ENCODE results near the gene RYR3.

Gene RYR3

DNA sequence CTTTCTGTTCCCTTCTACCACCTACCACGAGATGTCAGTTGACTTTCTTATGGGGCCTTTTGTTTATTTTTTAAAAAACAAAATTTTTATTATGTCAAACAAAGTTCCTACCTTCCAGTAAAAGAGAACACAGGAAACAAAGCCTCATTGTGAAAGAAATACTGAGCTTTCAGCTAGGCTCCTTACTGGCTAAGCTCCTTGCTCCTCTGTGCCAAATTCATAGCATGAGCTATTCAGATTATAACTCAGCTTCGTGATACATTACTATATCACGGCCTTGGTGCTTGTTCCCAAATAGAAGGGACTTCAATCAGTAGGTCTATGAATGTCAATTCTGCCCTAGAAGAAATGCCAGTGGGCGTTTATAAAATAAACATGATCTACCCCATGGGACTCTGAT lies 511.7 kb downstream of the RYR3 start:
- DNase-seq (ENCODE audit: low read depth in 3 of 3, low spot score in 1 of 3), result no peak

DNA sequence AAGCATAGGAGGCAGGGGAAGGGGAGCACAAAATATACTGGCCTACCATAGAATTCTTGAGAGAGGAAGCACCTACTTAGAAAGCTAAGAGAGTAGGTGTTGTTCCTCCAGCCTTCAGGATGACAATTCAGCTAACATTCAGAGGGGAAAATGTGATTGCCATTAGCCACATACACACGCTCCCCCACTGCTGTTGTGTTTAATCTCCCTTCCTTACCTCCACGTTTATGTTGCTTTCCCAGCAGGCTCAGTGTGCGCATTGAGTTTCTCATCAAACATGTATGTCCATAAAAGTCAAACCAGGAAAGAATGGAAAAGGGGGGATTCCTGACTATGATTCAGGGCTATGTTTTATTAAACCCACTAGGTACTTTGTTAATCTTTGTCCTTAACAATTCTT lies 512.4 kb downstream of the RYR3 start:
- no peak for DNase-seq (ENCODE audit: low read depth in 3 of 3, low spot score in 1 of 3)

GRCh38 chr15:33825453-33825852 lies 514.7 kb downstream of the RYR3 start:
- no peak for DNase-seq (ENCODE audit: low read depth in 3 of 3, low spot score in 1 of 3)

GRCh38 chr15:33826201-33826600 lies 515.4 kb downstream of the RYR3 start:
- no peak for DNase-seq (ENCODE audit: low read depth in 3 of 3, low spot score in 1 of 3)

DNA sequence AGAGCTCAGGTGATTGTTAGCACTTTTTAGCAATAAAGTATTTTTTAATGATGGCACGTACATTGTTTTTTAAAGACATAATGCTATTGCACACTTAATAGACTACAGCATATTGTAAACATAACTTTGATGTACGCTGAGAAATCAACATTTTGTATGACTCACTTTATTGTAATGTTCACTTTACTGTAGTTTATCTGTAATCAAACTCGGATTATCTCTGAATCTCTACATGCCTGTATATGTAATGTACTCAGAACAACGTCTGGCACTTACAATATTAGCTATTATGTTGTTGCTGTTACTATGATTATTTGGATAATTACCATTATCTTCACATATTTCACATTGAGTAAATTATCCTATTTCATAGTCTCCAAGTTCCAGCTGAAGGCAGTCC lies 519.6 kb downstream of the RYR3 start:
- DNase-seq (ENCODE audit: low read depth in 3 of 3, low spot score in 1 of 3), result no peak

GRCh38 chr15:33831646-33832045 lies 520.9 kb downstream of the RYR3 start:
- DNase-seq (ENCODE audit: low read depth in 3 of 3, low spot score in 1 of 3), result no peak

- DNase-seq (ENCODE audit: low read depth in 3 of 3, low spot score in 1 of 3), result no peak
Measured at GRCh38 chr15:33834892-33835743, 524.4 kb downstream of the RYR3 start.

DNA sequence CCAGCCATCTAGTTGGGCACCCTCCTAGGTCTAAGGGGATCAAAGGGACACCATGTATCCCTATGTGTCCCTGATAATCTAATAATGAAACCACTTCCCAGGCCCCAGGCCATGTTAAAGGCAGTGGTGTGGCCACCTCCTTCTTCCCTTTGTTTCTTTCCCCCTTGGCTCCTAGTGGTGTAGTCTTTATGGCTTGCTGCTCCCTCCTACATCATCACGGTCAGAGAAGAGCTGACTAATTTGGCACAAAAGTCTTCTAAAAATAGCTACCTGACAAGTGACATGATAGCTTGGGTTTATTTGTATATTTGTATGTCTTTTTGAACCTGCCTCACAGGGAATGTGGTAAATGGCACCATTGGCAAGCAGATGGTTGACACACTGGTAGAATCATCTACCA lies 526.5 kb downstream of the RYR3 start:
- no peak for DNase-seq (ENCODE audit: low read depth in 3 of 3, low spot score in 1 of 3)

DNA sequence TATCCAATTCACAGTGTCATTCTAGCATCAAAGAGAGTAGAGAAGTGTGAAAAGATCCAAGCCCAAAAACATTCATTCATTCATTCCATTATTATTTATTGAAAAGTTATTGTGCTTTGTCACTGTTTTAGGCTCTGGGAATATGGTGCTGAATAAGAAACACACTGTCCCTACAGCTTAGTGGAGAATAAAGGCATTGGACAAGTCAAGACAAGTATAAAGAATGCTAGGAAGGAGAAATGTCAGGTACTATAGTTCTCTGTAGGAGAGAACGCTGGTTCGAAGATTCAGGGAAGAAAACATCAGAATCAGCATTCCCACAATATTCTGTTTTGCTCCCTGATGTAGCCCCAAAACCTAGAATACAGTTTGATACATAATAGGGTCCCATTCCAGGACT lies 528.8 kb downstream of the RYR3 start:
- DNase-seq (ENCODE audit: low read depth in 3 of 3, low spot score in 1 of 3), result no peak

GRCh38 chr15:33840615-33841014 lies 529.8 kb downstream of the RYR3 start:
- DNase-seq (ENCODE audit: low read depth in 3 of 3, low spot score in 1 of 3), result no peak

GRCh38 chr15:33844186-33844585 lies 533.4 kb downstream of the RYR3 start:
- DNase-seq (ENCODE audit: low read depth in 3 of 3, low spot score in 1 of 3), result no peak

- DNase-seq (ENCODE audit: low read depth in 3 of 3, low spot score in 1 of 3), result no peak
Measured at GRCh38 chr15:33844597-33844996, 533.8 kb downstream of the RYR3 start.

- no peak for DNase-seq (ENCODE audit: low read depth in 3 of 3, low spot score in 1 of 3)
Measured at GRCh38 chr15:33846142-33846541, 535.4 kb downstream of the RYR3 start.

GRCh38 chr15:33846862-33847261 lies 536.1 kb downstream of the RYR3 start:
- no peak for DNase-seq (ENCODE audit: low read depth in 3 of 3, low spot score in 1 of 3)

DNA sequence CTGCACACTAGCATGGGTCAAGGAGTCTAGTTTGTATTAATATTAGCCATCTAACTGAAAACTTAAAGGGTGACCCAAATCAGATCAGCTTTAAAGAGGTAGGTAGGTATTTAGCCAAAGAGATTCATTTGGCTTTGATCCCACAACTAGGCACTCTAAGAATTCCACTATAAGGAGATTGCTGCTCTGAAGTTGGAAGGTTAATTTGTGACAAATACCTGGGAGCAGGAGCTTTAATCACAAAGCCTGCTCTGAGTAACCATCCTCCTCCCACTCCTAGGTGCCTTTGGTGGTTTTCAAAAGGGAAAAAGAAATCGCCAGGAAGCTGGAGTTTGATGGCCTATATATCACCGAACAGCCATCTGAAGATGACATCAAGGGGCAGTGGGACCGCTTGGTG lies 537.2 kb downstream of the RYR3 start:
- DNase-seq (ENCODE audit: low read depth in 3 of 3, low spot score in 1 of 3), result no peak

- DNase-seq (ENCODE audit: low read depth in 3 of 3, low spot score in 1 of 3), result no peak
Measured at GRCh38 chr15:33851079-33851478, 540.3 kb downstream of the RYR3 start.

DNA sequence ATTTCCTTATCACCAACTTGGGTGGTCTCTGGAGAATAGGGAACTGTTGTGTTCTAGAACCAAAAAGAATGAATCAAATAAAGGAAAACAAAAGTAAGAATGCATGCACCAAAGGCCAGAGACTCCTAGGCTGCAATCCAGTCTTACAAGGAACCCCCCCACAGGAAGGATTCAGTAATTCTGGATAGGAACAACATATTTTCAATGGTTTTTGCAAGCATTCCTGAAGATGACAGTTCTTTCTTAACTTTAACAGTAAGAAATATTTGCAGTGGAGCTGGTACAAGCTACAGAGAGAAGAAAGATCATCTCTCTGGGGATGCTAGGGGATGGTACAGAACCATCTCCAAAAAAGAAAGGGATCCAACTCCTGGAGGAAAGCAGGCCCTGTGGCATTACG lies 541.3 kb downstream of the RYR3 start:
- no peak for DNase-seq (ENCODE audit: low read depth in 3 of 3, low spot score in 1 of 3)

GRCh38 chr15:33852570-33852969 lies 541.8 kb downstream of the RYR3 start:
- no peak for DNase-seq (ENCODE audit: low read depth in 3 of 3, low spot score in 1 of 3)

DNA sequence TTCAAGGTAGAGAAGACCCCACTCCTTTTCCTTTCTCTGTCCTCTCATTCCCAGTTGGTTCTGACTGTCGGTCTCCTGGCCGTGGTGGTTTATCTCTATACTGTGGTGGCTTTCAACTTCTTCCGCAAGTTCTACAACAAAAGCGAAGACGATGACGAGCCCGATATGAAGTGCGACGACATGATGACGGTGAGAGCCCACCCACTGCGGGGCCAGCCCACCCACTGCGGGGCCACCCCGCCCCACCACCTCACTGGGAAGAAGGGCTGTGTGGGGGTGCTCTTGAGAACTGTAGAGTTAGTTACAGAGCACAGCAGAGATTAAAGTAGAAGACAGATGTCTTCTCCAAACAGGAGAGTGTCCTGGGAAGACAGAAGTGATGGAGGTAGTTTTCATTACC lies 547.0 kb downstream of the RYR3 start:
- no peak for DNase-seq (ENCODE audit: low read depth in 3 of 3, low spot score in 1 of 3)

DNA sequence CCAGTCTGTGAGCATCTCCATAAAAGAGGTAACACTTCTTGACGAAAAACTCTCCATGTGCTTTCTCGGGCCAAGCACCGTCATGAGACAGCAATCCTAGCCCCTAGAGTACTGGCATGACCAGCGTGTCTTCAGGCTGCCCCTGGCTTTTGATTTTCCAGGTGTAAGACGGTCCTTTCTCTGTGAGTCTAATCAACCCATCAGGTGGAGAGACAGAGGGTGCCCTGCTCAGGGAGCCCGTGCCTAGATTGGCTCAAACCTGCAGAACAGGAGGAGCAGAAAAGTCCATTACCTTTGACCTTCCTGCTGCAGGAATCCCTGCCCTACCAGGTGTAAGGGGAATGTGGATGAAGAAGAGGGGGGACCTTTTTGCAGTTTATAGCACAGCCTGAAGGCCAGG lies 548.1 kb downstream of the RYR3 start:
- DNase-seq (ENCODE audit: low read depth in 3 of 3, low spot score in 1 of 3), result no peak

DNA sequence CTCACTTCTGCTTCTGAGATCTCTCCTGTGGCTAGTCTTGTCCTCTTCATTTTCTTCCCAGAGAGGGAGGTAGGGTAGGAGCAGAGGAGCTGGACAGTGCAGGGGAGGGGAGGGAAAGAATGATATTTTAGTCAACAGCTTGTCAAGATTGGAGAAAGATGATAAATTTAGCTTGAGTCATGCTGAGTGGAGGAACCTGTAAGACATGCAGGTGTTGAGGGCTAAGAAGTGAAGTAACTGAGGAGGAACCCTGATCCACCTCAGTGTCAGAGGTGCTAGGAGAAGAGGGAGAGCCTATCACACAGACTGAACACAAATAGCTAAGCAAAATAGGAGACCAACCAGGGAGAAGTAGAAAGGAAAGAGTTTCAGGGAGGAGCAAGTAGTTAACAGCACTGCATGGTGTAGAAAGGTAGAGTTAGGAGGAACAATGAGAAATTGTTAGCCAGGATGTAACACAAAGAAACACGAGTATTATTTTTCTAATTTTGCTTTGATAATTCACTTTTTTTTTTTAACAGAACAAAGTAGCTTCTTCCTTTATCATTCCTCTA lies 549.3 kb downstream of the RYR3 start:
- no peak for DNase-seq (ENCODE audit: low read depth in 3 of 3, low spot score in 1 of 3)

GRCh38 chr15:33860754-33861153 lies 550.0 kb downstream of the RYR3 start:
- no peak for DNase-seq (ENCODE audit: low read depth in 3 of 3, low spot score in 1 of 3)

Measured in stimulated activated CD4-positive, alpha-beta T cell treated with anti-CD3 and anti-CD28 coated beads, TNF-alpha, amount 100 ng/mL, for 1 hour (primary cell).